H9 (cell line): ENCODE results near the gene RWDD4. TPM values are rescaled to one million over a fixed set of nuclear protein-coding genes. Genes with fewer than 3 reads are reported as not detected.

Experiments used
- DNase-seq: peaks from one replicate; pipeline ENCODE4 v3.0.0-alpha.2; 2017
- H2AFZ ChIP-seq: one replicate; pipeline ENCODE4 v1.6.1; 2013; ENCODE audit warnings: mild to moderate bottlenecking, low read length, control low read depth, moderate library complexity
- H2AK5ac ChIP-seq: 2 replicates; pipeline ENCODE4 v1.6.1; 2013; ENCODE audit warnings: low read length, control low read depth, mixed read lengths; ENCODE audit not compliant: insufficient read length
- H2BK120ac ChIP-seq: one replicate; pipeline ENCODE4 v1.6.1; 2013; ENCODE audit warnings: low read depth, mild to moderate bottlenecking, low read length, control low read depth, inconsistent platforms; ENCODE audit not compliant: poor library complexity, severe bottlenecking
- H2BK12ac ChIP-seq: 2 replicates; pipeline ENCODE4 v1.6.1; 2013; ENCODE audit warnings: low read length, control low read depth, mixed read lengths, low read depth; ENCODE audit not compliant: insufficient read length
- H2BK15ac ChIP-seq: 2 replicates; pipeline ENCODE4 v1.6.1; 2013; ENCODE audit warnings: low read depth, low read length, control low read depth
- H2BK20ac ChIP-seq: one replicate; pipeline ENCODE4 v1.6.1; 2013; ENCODE audit warnings: low read depth, mild to moderate bottlenecking, low read length, control low read depth, inconsistent platforms; ENCODE audit not compliant: poor library complexity, severe bottlenecking
- H2BK5ac ChIP-seq: 2 replicates; pipeline ENCODE4 v1.6.1; 2013; ENCODE audit warnings: low read length, control low read depth, mixed read lengths; ENCODE audit not compliant: insufficient read length
- H3K14ac ChIP-seq: 2 replicates; pipeline ENCODE4 v1.6.1; 2013; ENCODE audit warnings: low read length, control low read depth; ENCODE audit not compliant: insufficient read depth
- H3K18ac ChIP-seq: 2 replicates; pipeline ENCODE4 v1.6.1; 2013; ENCODE audit warnings: low read depth, mild to moderate bottlenecking, mixed read lengths, low read length, control low read depth; ENCODE audit not compliant: insufficient read length
- H3K23ac ChIP-seq: 2 replicates; pipeline ENCODE4 v1.6.1; 2013; ENCODE audit warnings: low read length, control low read depth, mixed read lengths, low read depth; ENCODE audit not compliant: insufficient read length
- H3K23me2 ChIP-seq: 2 replicates; pipeline ENCODE4 v1.6.1; 2013; ENCODE audit warnings: low read depth, mild to moderate bottlenecking, mixed read lengths, low read length, control low read depth; ENCODE audit not compliant: insufficient read length, poor library complexity, severe bottlenecking
- H3K27ac ChIP-seq: 2 replicates; pipeline ENCODE4 v1.5.1; 2013; ENCODE audit warnings: low read length, control low read depth, mixed read lengths, low read depth; ENCODE audit not compliant: insufficient read length
- H3K27me3 ChIP-seq: 2 replicates; pipeline ENCODE4 v1.6.1; 2013; ENCODE audit warnings: low read length, control low read depth, inconsistent platforms; ENCODE audit not compliant: insufficient read depth
- H3K4ac ChIP-seq: 2 replicates; pipeline ENCODE4 v1.6.1; 2013; ENCODE audit warnings: low read depth, mild to moderate bottlenecking, control low read depth, inconsistent platforms, low read length, moderate library complexity
- H3K4me1 ChIP-seq: 2 replicates; pipeline ENCODE4 v1.6.1; 2013; ENCODE audit warnings: low read length, control low read depth, inconsistent platforms; ENCODE audit not compliant: insufficient read depth
- H3K4me2 ChIP-seq: 2 replicates; pipeline ENCODE4 v1.6.1; 2013; ENCODE audit warnings: low read length, control low read depth, mixed read lengths; ENCODE audit not compliant: insufficient read length, insufficient read depth
- H3K56ac ChIP-seq: 2 replicates; pipeline ENCODE4 v1.6.1; 2013; ENCODE audit warnings: low read depth, mild to moderate bottlenecking, mixed read lengths, low read length, control low read depth; ENCODE audit not compliant: insufficient read length
- H3K79me1 ChIP-seq: 2 replicates; pipeline ENCODE4 v1.6.1; 2013; ENCODE audit warnings: low read depth, mild to moderate bottlenecking, moderate library complexity, low read length, control low read depth, inconsistent platforms; ENCODE audit not compliant: insufficient read depth, poor library complexity, severe bottlenecking
- H3K79me2 ChIP-seq: 2 replicates; pipeline ENCODE4 v1.6.1; 2013; ENCODE audit warnings: low read length, control low read depth, inconsistent platforms; ENCODE audit not compliant: insufficient read depth
- H3K9ac ChIP-seq: 2 replicates; pipeline ENCODE4 v1.6.1; 2013; ENCODE audit warnings: low read length, control low read depth, mixed read lengths; ENCODE audit not compliant: insufficient read length; ENCODE audit errors: extremely low read depth
- H3K9me3 ChIP-seq: one replicate; pipeline ENCODE4 v1.6.1; 2013; ENCODE audit warnings: low read depth, low read length, inconsistent platforms; ENCODE audit not compliant: control insufficient read depth
- H3T11ph ChIP-seq: one replicate; pipeline ENCODE4 v1.6.1; 2013; ENCODE audit warnings: mild to moderate bottlenecking, low read length, control low read depth, inconsistent platforms
- H4K20me1 ChIP-seq: one replicate; pipeline ENCODE4 v1.6.1; 2013; ENCODE audit not compliant: control insufficient read depth, insufficient read length, insufficient read depth
- H4K5ac ChIP-seq: 2 replicates; pipeline ENCODE4 v1.6.1; 2013; ENCODE audit warnings: low read depth, mild to moderate bottlenecking, mixed read lengths, low read length, control low read depth; ENCODE audit not compliant: insufficient read length
- H4K8ac ChIP-seq: replicated peaks from 2 replicates; pipeline ENCODE4 v1.6.1; 2013; ENCODE audit warnings: low read length, control low read depth, mixed read lengths, low read depth; ENCODE audit not compliant: insufficient read length
- H4K91ac ChIP-seq: 2 replicates; pipeline ENCODE4 v1.6.1; 2013; ENCODE audit warnings: low read depth, mild to moderate bottlenecking, moderate library complexity, mixed read lengths, low read length, control low read depth; ENCODE audit not compliant: insufficient read length
- H3K27ac Mint-ChIP-seq, 3 experiments: 2 replicates in 2 of 3; 3 replicates in 1 of 3; pipeline ENCODE4 v1.8.0; 2020 to 2021; ENCODE audit warnings: mixed read lengths in 3 of 3, mild to moderate bottlenecking in 1 of 3, moderate library complexity in 1 of 3
- H3K27me3 Mint-ChIP-seq: 2 replicates; pipeline ENCODE4 v1.8.0; 2021; ENCODE audit warnings: low read depth, mild to moderate bottlenecking, moderate library complexity, mixed read lengths
- H3K36me3 Mint-ChIP-seq, 3 experiments: 2 replicates in 2 of 3; 3 replicates in 1 of 3; pipeline ENCODE4 v1.8.0; 2020 to 2021; ENCODE audit warnings: low read depth in 3 of 3, mixed read lengths in 3 of 3; ENCODE audit not compliant: insufficient read depth in 1 of 3
- H3K4me1 Mint-ChIP-seq, 2 experiments: 2 replicates each; pipeline ENCODE4 v1.8.0; 2020; ENCODE audit warnings: mixed read lengths in 2 of 2
- H3K4me3 Mint-ChIP-seq, 2 experiments: 2 replicates in 1 of 2; 3 replicates in 1 of 2; pipeline ENCODE4 v1.8.0; 2020 to 2021; ENCODE audit warnings: mild to moderate bottlenecking in 2 of 2, mixed read lengths in 2 of 2, moderate library complexity in 1 of 2
- H3K9me3 Mint-ChIP-seq, 2 experiments: 2 replicates in 1 of 2; 3 replicates in 1 of 2; pipeline ENCODE4 v1.8.0; 2020; ENCODE audit warnings: mild to moderate bottlenecking in 2 of 2, mixed read lengths in 2 of 2, moderate library complexity in 1 of 2
- WGBS: extraction: QIAGEN DNeasy Blood & Tissue Kit; methylation state at CpG from one replicate; pipeline ENCODE4 v1.1.7; 2013; ENCODE audit warnings: missing lambda C conversion rate, low lambda C conversion rate, mixed read lengths; ENCODE audit not compliant: insufficient read length; ENCODE audit errors: extremely low coverage; 5-methylcytosine and 5-hydroxymethylcytosine counted together
- total RNA-seq: library from RNA; stranded (reverse); gene quantifications from 2 replicates; pipeline ENCODE4 v1.2.1, GENCODE V29; 2021
- TF ChIP-seq, protein P1 (sequence below): fragments of 200-600 bp; sonication (generic); conservative IDR thresholded peaks from 3 replicates; pipeline ENCODE4 v1.8.0; 2021; ENCODE audit warnings: antibody characterized with exemption, mild to moderate bottlenecking

The RWDD4 gene
- total RNA-seq, 1 experiment from 2014 or later = 17.8 TPM

DNA sequence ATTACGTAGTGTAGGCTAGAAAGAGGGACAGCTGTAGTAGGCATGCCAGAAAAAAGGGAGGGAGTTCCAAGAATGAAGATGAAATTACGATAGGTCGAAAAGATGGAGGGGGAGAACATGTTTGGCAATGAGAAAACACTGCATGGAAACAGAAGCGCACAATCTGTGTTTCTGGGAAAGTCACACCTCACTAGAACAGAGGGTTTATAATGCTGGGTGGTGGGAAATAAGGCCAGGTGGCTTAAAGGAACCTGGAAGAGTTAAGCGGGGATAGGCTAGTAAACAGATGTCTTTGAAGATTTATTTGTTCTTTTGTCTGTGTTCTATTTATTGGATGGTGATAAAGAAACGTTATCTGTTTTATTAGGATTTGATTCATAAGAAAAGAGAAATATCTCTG, 29.2 kb upstream of the RWDD4 start:
- no peak overlapping the region for H2BK12ac ChIP-seq
- Mint-ChIP-seq H3K4me3 (no peak overlapping the region), H3K4me1 (no peaks in the 10 kb centered on the region)

More for the DNA sequence above, 29.2 kb upstream of the RWDD4 start:
- Histone ChIP-seq H3K79me2 (no peaks in the 10 kb centered on the region), H4K5ac (no peak overlapping the region), H4K91ac (no peak overlapping the region), H3T11ph (no peak overlapping the region), H3K4ac (no peak overlapping the region), H2BK20ac (no peak overlapping the region), H3K27me3 (no peaks in the 10 kb centered on the region), H3K18ac (no peak overlapping the region), H2BK5ac (no peak overlapping the region), H4K8ac (no peak overlapping the region), H3K4me1 (no peaks in the 10 kb centered on the region), H3K79me1 (no peaks in the 10 kb centered on the region), H3K9ac (no peak overlapping the region), H3K23ac (no peak overlapping the region), H2BK120ac (no peak overlapping the region), H3K27ac (no peak overlapping the region), H2AK5ac (no peak overlapping the region), H3K56ac (no peak overlapping the region), H2AFZ (no peak overlapping the region), H3K23me2 (no peaks in the 10 kb centered on the region), H4K20me1 (no peaks in the 10 kb centered on the region), H3K9me3 (no peaks in the 10 kb centered on the region), H3K4me2 (no peak overlapping the region), H2BK15ac (no peak overlapping the region), H3K14ac (no peak overlapping the region)
- Mint-ChIP-seq H3K27ac (no peak overlapping the region; a peak in 1 of 7 replicates), H3K27me3 (no peaks in the 10 kb centered on the region), H3K36me3 (peaks cover 11 to 71% (median 61%) of the 10 kb centered on the region in 3 experiments; a peak in 6 of 7 replicates), H3K9me3 (no peaks in the 10 kb centered on the region)
- WGBS = no CpG with 5 or more reads among the region's 6 CpGs
- TF ChIP-seq, protein P1, sequence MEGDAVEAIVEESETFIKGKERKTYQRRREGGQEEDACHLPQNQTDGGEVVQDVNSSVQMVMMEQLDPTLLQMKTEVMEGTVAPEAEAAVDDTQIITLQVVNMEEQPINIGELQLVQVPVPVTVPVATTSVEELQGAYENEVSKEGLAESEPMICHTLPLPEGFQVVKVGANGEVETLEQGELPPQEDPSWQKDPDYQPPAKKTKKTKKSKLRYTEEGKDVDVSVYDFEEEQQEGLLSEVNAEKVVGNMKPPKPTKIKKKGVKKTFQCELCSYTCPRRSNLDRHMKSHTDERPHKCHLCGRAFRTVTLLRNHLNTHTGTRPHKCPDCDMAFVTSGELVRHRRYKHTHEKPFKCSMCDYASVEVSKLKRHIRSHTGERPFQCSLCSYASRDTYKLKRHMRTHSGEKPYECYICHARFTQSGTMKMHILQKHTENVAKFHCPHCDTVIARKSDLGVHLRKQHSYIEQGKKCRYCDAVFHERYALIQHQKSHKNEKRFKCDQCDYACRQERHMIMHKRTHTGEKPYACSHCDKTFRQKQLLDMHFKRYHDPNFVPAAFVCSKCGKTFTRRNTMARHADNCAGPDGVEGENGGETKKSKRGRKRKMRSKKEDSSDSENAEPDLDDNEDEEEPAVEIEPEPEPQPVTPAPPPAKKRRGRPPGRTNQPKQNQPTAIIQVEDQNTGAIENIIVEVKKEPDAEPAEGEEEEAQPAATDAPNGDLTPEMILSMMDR = no peak
- DNase-seq = no peak
